ENCODE data around the gene TRIM71.
"Not testable (repeated sequence)": the region's sequence is repeated elsewhere in the genome, so short reads cannot be mapped to it uniquely, and the experiment has no call there.

TRIM71 gene

DNA sequence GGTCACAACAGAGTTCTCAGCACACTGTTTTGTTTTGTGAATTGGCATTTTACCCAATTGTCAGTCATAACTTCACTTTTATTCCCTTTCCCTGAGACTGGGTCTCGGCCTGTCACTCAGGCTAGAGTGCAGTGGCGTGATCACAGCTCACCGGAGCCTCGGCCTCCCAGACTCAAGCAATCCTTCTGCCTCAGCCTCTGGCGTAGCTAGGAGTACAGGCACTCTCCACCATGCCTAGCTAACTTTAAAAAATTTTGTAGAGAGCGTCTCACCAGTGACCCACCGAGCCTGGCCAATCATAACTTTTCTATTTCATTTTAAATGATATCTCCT, 26.5 kb downstream of the TRIM71 start:
- no peak for FAIRE-seq

DNA sequence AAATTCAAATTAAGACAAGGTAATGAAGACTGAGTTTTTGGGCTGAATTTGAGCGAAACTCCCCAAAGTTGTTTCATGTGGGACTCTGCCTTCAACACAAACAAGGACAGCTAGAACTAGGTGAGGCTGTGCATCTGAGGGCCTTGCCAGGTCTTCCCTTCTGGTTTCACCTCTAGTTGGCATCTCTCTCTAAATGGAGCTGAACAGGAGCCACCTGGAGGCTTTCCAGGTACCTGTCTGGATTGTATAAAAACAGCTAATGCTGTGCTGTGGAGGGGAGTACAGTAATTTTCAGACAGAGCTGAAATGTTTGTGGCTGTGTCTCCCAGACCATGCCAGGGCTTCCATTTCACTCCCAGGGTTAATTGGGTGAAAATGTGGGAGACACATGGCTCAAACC, 27.1 kb downstream of the TRIM71 start:
- no peak for FAIRE-seq

DNA sequence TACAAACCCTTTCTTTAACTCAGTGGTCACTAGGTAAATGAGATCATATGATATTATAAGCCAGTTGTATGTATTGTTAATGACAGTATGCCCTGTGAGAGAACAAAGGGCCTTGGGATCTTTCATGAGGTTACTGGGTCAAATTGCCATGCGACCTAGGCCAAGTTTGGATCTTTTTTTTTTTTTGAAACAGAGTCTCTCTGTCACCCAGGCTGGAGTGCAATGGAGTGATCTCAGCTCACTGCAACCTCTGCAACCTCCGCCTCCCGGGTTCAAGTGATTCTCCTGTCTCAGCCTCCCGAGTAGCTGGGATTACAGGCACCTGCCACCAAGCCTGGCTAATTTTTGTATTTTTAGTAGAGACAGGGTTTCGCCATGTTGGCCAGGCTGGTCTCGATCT, 27.7 kb downstream of the TRIM71 start:
- not testable (repeated sequence) for FAIRE-seq

DNA sequence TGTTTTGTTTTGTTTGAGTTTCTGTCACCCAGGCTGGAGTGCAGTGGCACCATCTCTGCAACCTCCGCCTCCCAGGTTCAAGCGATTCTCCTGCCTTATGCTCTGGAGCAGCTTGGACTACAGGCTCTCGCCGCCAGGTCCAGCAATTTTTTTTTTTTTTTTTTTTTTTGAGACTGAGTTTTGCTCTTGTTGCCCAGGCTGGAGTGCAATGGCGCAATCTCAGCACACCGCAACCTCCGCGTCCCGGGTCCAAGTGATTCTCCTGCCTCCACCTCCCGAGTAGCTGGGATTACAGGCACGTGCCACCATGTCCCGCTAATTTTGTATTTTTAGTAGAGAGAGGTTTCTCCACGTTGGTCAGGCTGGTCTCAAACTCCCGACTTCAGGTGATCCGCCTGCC, 29.2 kb downstream of the TRIM71 start:
- not testable (repeated sequence) for FAIRE-seq

DNA sequence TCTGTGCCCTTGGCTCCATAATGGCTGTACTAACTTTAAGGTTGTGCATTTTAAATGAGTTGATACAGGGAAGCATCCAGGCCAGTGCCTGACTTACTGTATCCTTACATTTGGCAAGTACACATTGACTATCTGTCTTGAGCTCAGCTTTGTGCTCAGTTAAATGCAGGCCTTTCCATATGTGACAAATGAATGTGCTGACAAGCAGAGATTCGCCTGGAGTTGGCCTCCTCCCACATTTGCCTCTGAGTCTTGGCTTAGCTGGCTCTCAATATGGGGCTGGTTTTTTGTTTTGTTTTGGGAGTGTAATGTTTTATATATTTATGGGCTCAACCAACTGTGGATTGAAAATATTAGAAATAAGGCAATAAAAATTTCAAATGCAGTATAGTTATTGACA, 29.7 kb downstream of the TRIM71 start:
- no peak for FAIRE-seq

DNA sequence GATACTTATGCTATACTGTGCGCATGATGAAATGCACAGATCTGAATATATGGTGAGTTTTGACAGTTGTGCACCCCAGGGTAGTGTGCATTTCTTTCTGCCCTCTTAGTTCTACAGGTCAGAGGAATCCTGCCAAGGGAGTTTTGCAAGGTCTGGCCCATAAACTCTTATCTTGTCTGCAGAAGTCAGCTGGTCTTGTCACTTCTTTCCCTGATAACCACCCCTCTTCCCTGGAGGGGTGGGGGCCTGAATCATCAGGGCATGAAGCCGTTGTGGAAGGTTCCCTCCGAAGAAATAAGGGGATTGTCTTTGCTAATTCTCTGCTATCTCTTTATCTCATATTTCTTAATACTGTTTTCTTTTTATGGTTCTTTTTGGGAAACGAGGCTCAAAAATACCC, 30.4 kb downstream of the TRIM71 start:
- FAIRE-seq: no peak

DNA sequence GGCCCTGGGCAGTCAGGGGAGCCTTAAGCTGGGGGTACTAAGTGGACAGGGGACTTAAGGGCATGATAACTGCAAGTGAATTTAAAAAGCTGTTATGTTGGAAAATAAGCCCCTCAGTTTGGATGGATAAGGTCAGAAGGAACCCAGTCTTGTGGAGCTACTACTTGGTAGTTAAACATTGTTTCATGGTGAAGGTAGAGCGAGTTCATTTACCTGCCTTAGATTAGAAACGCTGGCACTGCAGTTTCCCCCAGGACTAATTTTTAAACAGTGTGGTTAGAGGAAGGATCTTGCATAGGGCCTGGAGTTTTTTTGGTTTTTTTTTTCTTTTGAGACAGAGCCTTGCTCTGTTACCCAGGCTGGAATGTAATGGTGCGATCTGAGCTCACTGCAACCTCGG, 31.2 kb downstream of the TRIM71 start:
- FAIRE-seq: no peak

DNA sequence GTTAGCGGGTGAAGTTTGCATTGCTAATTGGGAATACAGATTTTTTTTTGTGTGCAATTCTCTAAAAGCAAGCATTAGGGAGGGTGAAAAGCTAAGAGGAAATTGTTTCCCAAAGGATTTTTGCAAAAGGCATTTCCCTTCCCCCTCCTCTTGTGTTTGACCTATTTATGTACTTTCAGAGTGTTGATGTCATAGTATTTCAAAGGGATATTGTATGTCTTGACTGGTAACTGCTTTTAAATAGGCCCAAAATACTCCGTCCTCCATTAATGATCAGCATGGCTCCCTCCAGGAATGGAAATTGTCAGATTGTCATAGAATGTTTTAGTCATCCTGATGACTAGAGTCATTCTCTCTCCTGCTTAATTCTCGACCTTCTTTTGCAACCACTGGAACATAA, 32.4 kb downstream of the TRIM71 start:
- no peak for FAIRE-seq

DNA sequence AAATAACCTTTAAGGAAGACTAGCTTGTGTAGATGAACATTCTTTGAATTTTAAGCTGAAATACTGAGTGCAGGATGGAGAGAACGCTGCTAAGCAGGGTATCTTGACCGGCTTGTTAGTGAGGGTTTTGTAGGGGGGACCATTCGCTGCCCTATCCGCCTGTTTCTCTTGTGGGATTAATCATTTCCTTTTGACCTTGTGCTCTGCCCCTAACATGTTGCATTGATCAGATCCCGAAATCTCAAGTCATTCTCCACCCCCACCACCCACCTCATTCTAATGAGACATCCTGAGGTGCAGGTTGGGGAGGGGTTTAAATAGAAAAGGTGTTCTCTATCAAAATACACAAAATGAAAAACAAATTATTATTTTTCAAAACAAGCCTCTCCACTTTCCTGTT, 32.8 kb downstream of the TRIM71 start:
- FAIRE-seq: no peak

DNA sequence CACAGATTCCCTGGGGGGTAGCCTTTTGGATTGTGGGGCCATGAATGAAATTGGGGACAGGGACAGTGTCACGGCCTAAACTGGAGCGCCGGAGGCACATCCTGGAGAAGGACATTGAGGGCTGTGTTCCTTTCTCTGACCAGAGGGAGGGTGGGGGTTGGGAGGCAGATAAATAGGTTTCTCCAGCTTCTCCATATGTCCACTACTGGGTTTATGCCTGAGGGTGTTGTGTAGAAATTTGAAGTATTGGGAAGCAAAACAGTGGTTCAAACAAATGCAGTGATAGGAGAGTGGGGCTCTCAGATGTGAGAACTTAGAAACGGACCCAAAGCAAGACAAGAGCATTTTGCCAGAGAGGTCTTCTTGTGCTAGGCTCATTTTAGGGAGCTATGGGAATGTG, 34.3 kb downstream of the TRIM71 start:
- no peak for FAIRE-seq

DNA sequence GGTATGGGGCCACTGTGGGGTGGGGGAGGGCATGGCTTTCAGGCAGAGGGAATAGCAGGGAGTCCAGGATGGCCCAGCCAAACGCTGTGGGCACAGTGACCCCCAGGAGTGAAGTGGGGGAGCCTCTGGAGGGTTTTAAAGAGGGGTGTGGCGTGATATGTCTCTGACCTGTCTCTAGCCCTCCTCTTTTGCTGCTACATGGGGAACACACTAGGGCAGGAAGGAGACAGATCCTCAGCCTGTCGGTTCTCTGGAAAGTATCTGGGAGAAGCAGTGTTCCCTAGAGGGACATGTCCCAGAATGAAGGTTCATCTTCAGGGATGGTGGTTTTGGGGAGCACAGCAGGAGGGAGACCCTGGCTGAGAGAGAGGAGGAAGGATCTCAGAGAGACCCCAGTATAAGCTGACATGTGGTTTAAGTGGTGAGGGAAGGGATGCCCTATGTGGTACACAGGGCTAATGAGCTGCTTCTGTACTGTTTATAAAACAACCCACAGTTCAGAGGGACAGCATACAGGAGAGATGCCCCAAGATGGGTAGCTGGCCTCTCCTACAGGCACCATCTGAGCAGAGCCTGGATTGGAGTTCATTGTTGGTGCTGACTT, 37.7 kb downstream of the TRIM71 start:
- FAIRE-seq: no peak

DNA sequence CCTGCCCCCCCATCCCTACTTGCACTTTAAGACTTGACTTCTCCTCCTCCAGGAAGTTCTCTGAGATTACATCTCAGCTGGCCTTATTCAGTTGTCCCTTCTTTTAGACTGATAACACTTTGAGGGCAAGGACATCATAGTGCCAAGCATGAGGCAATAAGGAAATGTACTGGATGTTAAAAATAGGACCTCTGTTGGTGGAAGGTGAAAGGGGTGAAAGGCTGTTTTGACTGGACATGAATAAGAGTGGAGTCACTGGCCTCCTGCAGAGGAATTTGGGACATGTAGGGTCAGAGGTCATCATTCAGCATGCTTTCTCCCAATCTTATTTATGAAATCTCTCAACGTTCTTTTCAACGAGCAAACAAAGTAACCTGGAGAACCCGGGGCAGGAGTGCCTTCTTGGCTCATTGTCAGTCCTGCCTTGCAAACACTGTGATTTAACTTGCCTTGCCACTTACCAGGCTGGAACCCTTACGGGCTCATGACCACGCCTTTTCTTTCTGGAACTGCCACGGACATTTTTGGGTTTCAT, 38.6 kb downstream of the TRIM71 start:
- FAIRE-seq: no peak

DNA sequence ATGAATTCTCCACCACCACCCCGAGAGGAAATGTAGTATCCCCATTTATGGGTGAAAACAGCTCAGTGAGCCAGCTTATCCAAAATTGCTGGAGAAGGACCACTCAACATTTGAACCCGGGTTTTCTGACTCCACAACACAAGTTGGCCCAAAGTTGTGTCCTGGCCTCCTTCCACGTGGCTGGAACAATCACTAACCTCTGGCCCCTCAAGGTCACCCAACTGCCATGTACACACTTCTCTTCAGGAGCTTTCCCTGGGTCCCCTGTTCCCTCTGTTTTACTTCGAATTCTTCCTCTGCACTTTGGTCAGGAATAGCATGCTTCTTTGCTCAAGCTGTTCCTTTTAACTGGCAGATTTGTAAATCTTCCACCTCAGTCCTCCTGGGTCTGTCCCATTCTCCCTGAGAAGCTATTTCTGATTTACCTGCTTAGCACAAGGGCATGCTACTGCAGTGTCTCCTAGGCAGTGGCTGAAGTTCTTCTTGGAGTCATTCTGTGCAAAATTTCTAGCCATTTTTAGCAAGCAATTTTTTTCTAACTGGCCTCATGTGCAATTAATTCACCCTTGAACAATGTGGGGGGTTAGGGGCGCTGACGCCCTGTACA, 39.2 kb downstream of the TRIM71 start:
- no peak for FAIRE-seq

DNA sequence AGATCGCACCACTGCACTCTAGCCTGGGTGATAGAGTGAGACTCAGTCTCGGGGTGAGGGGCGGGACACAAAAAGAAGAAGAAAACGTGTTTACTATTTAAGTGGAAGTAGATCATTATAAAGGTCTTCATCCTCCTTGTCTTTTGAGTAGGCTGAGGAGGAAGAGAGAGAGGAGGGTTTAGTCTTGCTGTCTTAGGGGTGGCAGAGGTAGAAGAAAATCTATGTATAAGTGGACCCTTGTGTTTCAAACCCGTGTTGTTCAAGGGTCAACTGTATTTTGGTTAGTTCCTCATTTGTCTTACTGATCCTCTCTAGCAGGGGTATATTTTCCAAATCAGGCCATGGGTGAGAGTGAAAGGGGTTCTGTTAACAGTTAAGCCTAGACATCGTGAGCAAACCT, 40.1 kb downstream of the TRIM71 start:
- FAIRE-seq: no peak

DNA sequence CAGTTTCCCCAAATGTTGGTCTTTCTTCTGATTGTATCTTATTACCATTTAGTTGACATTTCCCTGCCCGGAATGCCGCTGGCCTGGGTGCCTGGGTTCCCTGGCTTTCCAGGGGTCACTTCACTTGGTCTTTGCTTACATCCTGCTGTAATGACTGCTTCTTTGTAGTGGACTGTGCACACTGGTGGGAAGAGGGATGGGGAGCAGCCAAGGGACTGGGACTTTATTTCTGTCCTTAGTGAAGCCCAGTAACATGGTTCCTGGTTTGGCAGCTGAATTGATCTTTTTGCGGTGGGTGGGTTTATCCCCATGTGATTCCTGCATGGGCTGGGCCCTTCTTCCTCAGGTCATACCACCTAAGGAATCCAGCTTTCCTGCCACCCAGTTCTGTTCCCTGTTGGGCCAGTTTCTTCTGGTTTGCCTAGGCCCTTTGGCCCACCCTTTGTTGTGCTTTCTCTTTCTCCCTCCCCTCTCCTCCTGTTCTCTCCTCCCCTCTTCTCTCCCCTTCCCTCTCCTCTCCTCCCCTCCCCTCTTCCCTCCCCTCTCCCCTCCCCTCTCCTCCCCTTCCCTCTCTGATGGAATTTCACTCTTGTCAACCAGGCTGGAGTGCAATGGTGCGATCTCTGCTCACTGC, 41.9 kb downstream of the TRIM71 start:
- no peak for FAIRE-seq

DNA sequence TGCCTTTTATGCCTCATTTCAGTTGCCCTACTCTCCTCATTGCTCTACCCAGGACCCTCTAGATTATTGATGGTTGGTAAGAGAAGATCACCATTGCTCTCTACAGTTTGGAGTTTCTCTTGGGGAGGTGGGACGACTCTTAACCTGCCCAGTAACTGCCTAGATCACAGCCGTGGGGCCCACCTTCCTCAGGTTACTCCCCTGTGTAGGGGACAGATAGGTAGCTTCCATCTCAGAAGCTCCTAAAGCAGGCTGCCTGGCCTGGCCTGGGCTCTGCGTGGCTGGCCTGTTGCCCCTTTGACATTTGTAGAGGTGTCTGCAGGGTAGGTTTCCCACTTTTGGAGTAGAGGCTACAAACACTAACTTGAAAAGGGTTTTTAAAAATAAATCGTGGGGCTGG, 42.7 kb downstream of the TRIM71 start:
- no peak for FAIRE-seq

DNA sequence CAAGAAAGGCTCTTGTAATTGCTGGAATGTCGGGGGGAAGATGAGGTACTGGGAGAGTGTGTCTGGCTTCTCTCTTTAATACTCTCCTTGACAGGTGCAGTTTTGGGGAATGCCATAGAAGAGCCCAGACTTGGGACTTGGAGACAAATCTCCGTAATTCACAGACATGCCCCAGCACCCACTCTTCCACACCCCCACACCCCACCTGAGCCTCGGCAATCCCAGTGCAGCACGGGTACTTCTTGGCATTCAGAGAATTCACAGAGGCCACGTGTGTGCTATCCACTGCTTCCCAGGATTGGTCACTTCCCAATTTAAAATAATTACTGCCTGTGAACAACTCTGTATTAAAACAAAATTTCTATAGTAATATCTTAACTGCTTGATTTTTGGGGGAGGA, 43.9 kb downstream of the TRIM71 start:
- FAIRE-seq: no peak

DNA sequence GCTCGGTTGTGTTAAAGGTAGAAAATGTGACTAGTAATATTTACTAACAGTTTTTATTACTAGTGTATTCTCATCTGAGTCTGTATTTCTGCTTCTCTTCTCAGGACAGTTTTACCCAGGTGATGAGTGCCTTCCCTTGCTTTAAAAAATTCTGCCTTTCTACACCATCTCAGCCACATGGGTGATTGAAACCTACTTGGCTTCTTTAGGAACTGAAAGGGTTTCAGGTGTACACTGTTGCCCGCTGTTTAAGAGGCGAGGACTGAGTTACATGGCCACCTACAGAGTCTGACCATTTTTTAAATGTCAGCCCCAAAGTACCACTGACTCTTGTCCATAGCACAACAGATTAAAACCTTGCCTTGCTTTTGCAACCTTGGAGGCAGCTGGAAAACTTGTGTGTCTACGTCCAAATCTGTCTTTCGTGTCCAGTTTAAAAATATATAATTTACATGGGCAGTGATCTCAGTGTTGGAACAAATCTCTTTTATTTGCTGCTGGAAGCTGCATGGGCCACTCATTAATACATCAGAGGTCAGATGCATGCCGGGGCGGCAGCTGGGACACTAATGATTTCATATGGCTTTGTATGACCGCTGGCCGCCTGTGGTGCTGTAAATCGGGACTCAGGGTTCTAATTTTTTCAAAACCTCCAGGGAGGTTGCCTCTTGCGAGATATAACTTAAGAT, 44.6 kb downstream of the TRIM71 start:
- no peak for FAIRE-seq

DNA sequence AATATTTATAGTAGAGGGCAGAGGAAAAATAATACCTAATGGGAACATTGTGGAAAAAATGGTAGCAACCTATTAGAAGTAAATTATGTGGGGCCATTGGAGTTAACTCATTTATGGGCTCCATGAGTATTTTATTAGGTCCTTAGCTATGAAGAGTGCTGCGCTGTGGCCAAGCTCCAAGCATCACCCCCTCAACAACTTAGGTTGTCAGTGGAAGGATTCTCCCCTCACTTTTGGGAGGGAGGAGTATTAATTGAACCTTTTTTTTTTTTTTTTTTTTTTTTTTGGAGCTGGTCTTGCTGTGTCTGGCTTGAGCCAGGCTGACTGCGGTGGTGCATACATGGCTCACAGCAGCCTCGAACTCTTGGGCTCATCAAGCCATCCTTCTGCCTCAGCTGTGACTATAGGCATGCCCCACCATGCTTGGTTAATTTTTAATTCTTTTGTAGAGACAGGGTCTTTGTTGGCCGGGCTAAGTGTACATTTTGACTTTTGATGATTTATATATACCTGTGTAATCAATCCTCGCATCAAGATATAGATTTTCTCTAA, 45.2 kb downstream of the TRIM71 start:
- no peak for FAIRE-seq

DNA sequence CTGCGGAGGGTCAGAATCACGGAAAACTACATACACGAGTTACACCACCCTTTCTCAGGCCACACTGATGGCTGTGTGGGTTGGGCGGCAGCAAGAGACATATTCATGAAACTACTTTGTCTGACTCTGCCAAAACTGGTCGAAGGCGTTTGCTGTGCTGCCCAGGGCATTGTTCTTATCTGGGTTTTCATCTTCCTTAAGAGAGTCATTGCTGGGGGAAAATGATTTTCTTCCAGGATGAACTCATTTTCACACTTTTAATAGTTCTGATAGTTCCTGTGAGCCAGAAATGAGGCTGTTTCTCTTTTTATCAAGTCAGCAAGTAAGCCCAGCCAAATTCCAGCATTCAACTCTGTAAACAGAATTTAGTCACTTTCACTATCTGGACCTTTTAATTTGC, 47.6 kb downstream of the TRIM71 start:
- FAIRE-seq: no peak

DNA sequence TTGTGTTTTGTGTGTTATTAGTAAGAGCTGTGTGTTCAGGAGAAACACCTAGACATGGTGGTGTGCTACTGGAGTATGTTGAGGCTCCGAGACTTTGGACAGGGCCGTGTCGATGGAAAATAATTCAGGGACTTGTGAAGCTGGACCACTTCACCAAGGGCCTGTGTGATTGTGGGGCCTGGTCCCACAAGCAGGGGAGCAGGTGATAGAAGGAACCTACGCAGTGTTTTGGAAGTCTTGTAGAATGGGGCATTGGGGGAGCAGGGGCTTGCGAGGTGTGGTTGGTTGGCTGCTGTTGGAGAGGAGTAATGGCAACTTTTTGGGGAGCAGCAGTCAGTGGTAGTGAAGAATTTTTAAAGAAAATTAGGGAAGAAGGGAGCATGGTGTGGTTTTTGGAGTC, 48.7 kb downstream of the TRIM71 start:
- no peak for FAIRE-seq

DNA sequence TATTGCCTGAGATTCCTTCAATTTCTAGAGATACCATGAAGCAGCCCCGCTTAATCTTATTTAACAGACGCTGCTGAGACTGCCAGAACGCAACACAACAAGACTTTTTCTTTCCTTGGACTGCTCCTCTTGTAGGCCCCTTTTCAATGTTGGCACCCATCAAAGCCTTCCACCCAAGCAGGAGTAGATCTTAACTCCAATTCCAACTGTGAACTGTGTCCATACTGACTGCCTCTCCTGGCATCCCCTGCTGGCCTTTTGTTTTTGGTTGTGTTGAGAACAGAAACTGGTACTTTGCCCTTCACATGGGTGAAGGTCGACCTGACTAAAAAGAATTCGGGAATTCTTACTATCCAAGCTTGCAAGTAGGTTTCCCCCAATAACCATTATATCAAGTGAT, 50.2 kb downstream of the TRIM71 start:
- FAIRE-seq: no peak

DNA sequence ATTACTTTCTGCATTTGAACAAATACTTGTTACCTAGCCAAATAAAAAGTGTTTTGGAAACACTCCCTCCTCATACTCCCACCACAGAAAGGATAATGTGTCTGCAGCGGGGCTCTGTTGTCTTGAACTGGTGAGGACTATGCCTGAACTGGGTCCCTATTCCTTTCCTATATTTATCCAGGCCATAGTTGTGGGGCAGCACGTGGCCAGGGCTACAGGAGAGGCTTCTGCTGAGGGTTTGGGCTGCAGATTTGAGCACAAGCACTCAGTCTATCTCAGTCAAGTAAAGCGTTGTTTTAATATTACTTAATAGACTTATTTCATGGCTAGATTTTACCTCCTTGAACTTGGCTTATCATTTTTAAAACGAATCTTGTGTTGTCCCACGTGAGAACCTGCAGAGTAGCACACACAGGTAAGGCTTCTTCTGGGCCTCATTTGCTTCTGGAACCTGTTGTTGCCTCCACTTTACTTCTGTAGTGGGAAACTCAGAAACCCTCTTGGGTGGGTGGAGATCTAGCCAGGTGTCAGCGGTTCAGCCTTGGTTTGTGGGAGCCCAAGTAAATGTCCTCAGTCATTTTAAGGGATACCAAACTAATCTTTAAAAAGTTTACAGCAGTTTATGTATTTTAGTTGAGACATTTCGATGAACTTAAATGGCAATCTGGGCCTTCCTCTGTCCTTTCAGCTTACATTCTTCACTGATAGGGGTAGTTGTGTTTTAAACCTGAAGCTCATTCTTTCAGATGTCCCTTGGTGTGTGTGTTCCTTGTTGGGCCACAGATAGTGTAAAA, 51.1 kb downstream of the TRIM71 start:
- no peak for FAIRE-seq
